VCaP (cell line): ENCODE results near the gene SMPD3.

Experiments
- H3K27ac ChIP-seq: fragments of 450-650 bp; 2 replicates; pipeline ENCODE4 v1.5.1; 2017
- CTCF ChIP-seq: fragments of 450-650 bp; conservative IDR thresholded peaks from 2 replicates; pipeline ENCODE4 v1.5.1; 2017; ENCODE audit warnings: mild to moderate bottlenecking, moderate library complexity

SMPD3 gene

GRCh38 chr16:68387301-68387700 is 61.0 kb downstream of the SMPD3 start:
- TF ChIP-seq CTCF: no peak

GRCh38 chr16:68386628-68387027 is 61.7 kb downstream of the SMPD3 start:
- no peak for TF ChIP-seq CTCF
- no peak overlapping the region for H3K27ac ChIP-seq

More at GRCh38 chr16:68387301-68387700, 61.0 kb downstream of the SMPD3 start:
- H3K27ac ChIP-seq: no peak overlapping the region

DNA sequence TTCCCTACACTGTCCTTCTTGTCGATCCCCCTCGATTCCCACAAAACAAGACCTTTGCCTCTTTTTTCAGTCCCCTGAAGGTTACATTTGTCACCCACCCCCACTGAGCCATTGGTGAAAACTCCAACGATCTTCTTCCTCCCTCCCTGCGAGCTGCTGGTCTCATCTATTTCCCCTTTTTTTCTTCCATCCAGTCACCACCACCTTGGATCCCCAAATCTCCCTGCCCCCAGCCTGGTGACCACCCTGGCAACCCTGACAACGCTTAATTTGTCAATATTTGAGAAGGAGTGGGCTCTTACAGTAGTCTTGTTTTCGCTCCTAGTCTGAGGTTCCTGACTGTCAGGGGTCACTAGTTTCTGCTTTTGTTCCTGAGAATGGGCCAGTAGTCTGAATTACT is 62.9 kb downstream of the SMPD3 start:
- TF ChIP-seq CTCF: no peak
- no peak overlapping the region for H3K27ac ChIP-seq

- no peak for TF ChIP-seq CTCF
- H3K27ac ChIP-seq: no peak overlapping the region
Observed at GRCh38 chr16:68384288-68385161, 63.8 kb downstream of the SMPD3 start.

DNA sequence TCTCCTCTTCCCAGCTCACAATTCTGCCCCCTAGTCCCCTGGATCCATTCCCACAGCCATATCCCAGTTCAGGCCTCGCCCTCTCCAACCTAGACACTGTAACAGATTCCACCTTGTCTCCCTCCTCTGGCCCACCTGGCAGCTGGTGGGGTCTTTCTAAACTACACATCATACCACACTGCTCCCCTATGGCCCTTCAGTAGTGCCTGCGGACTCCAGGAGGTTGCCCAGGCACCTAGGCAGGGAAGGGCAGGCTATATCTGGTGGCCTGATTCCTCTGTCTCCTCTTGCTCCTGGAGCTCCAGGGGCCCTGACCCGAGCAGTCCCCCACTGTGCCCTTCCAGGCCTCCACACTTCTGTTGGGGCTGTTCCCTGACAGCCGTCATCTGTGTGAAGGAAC is 64.5 kb downstream of the SMPD3 start:
- no peak overlapping the region for H3K27ac ChIP-seq
- TF ChIP-seq CTCF: no peak

DNA sequence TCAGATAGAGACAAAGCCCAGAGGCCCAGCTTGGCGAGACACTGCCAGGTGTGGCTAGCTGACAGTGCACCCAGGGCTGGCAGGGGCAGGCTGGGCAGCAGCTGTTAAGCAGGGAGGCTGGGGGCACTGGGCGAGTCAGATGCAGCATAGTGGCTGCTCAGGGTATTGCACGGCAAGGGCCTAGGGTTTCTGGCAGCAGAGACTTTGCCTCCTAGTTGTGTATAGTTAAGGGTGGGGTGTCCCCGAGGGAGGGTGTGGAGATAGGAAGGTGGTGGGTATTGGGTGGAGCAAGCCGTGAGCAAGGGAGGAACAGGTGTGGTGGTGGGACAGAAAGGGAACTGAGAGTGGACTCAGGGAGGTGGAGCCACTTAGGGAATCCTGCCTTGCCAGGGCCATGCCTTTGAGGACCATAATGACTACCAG is 66.0 kb downstream of the SMPD3 start:
- H3K27ac ChIP-seq: no peak overlapping the region
- TF ChIP-seq CTCF: no peak

DNA sequence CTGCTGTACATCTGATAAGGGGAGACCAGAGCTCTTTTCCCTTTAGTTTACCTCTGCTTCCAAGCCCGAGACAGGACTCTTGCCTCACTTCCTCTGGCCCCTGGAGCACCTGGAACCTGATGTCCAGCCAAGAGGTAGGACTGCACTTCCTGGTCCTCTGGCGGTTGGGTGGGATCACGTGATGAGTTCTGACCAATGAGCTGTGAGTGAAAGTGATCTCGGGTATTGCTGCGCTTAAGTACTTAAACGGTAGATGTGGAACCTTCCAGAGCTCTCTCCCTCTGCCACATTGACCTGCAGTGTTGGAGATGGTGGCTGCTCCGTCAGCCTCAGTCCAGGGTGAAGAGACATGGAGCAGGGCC is 67.0 kb downstream of the SMPD3 start:
- H3K27ac ChIP-seq: no peak overlapping the region

More for the DNA sequence above, 67.0 kb downstream of the SMPD3 start:
- TF ChIP-seq CTCF: no peak
